ENCODE results near the gene LRCH1. TPM values are rescaled to one million over a fixed set of nuclear protein-coding genes. Genes with fewer than 3 reads are reported as not detected.

LRCH1 gene
- total RNA-seq, 2 experiments from 2014 or later = 15.5 to 17.1 TPM

DNA sequence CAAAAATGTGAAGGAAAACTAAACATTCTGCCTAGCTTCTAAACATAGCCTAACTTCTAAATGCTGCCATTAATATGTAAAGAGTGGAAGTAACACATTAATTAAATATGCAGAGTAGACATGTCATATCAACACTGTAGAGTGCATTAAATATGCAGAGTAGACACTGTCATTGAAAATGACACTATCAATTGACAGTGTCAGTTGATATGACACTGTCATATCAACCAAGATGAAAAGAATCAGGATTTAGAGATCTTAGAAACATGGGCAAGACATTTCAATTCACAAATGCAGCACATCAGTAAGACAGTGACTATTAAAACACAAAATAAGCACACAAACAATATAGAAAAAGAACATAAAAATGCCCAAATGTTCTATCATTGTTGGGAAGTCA lies 218.7 kb downstream of the LRCH1 start:
- ATAC-seq (no peak), DNase-seq (no peak)
- CTCF ChIA-PET = no interaction called here
- H3K27ac Mint-ChIP-seq = no peak overlapping the region
- H3K9me3 Mint-ChIP-seq = no peaks in the 10 kb centered on the region
- no peaks in the 10 kb centered on the region for H3K4me1 Mint-ChIP-seq (ENCODE audit: low read depth)
- intact Hi-C loops (cut with micrococcal nuclease) = no loop called here
- H3K4me3 Mint-ChIP-seq = no peak overlapping the region
- POLR2A ChIA-PET = no interaction called here
- peaks cover 59% of the 10 kb centered on the region for H3K36me3 Mint-ChIP-seq (ENCODE audit: low read depth)
- H3K27me3 Mint-ChIP-seq = no peaks in the 10 kb centered on the region
- TF ChIP-seq CTCF (IDR thresholded peaks at IDR 0.05) = no peak

GRCh38 chr13:46773541-46773940 lies 220.6 kb downstream of the LRCH1 start:
- H3K27me3 Mint-ChIP-seq = no peaks in the 10 kb centered on the region
- no peak overlapping the region for H3K4me3 Mint-ChIP-seq
- no peak for DNase-seq
- H3K9me3 Mint-ChIP-seq = no peaks in the 10 kb centered on the region
- POLR2A ChIA-PET = no interaction called here
- intact Hi-C loops (cut with micrococcal nuclease) = no loop called here
- peaks cover 67% of the 10 kb centered on the region for H3K36me3 Mint-ChIP-seq (ENCODE audit: low read depth)
- no peak for TF ChIP-seq CTCF (IDR thresholded peaks at IDR 0.05)
- ATAC-seq = no peak
- no peak overlapping the region for H3K27ac Mint-ChIP-seq
- CTCF ChIA-PET = interaction anchor here (0.5 to 0.8 kb wide), 2 partner anchors 9 to 642 kb away, joined by 3 read pairs; no protein-coding TSS in a partner anchor
- H3K4me1 Mint-ChIP-seq (ENCODE audit: low read depth) = no peaks in the 10 kb centered on the region

GRCh38 chr13:46775385-46776107 lies 222.6 kb downstream of the LRCH1 start:
- DNase-seq (no peak), ATAC-seq (no peak)
- H3K4me1 Mint-ChIP-seq (ENCODE audit: low read depth) = no peaks in the 10 kb centered on the region
- no peak for TF ChIP-seq CTCF (IDR thresholded peaks at IDR 0.05)
- CTCF ChIA-PET = interaction anchor here (1.3 to 1.9 kb wide), 2 partner anchors 10 to 18 kb away, joined by 3 to 14 read pairs; no protein-coding TSS in a partner anchor
- intact Hi-C loops (cut with micrococcal nuclease) = no loop called here
- no peak overlapping the region for H3K4me3 Mint-ChIP-seq
- H3K27ac Mint-ChIP-seq = no peak overlapping the region
- POLR2A ChIA-PET = no interaction called here
- H3K36me3 Mint-ChIP-seq (ENCODE audit: low read depth) = peaks cover 62% of the 10 kb centered on the region
- H3K27me3 Mint-ChIP-seq = no peaks in the 10 kb centered on the region
- H3K9me3 Mint-ChIP-seq = no peaks in the 10 kb centered on the region

GRCh38 chr13:46778095-46778494 lies 225.1 kb downstream of the LRCH1 start:
- no peak overlapping the region for H3K27ac Mint-ChIP-seq
- no peak for TF ChIP-seq CTCF (IDR thresholded peaks at IDR 0.05)
- peaks cover 58% of the 10 kb centered on the region for H3K36me3 Mint-ChIP-seq (ENCODE audit: low read depth)
- H3K27me3 Mint-ChIP-seq = no peaks in the 10 kb centered on the region
- H3K9me3 Mint-ChIP-seq = no peaks in the 10 kb centered on the region
- intact Hi-C loops (cut with micrococcal nuclease) = no loop called here
- H3K4me3 Mint-ChIP-seq = no peak overlapping the region
- no peak for DNase-seq
- ATAC-seq = no peak
- CTCF ChIA-PET = no interaction called here
- H3K4me1 Mint-ChIP-seq (ENCODE audit: low read depth) = no peaks in the 10 kb centered on the region
- POLR2A ChIA-PET = no interaction called here

GRCh38 chr13:46778890-46779289 lies 225.9 kb downstream of the LRCH1 start:
- H3K36me3 Mint-ChIP-seq (ENCODE audit: low read depth) = peaks cover 50% of the 10 kb centered on the region
- ATAC-seq = no peak
- POLR2A ChIA-PET = no interaction called here

More at GRCh38 chr13:46778890-46779289, 225.9 kb downstream of the LRCH1 start:
- CTCF ChIA-PET = no interaction called here
- DNase-seq = no peak
- no peaks in the 10 kb centered on the region for H3K9me3 Mint-ChIP-seq
- no peak overlapping the region for H3K4me3 Mint-ChIP-seq
- TF ChIP-seq CTCF (IDR thresholded peaks at IDR 0.05) = no peak
- no peaks in the 10 kb centered on the region for H3K27me3 Mint-ChIP-seq
- H3K27ac Mint-ChIP-seq = no peak overlapping the region
- intact Hi-C loops (cut with micrococcal nuclease) = no loop called here
- no peaks in the 10 kb centered on the region for H3K4me1 Mint-ChIP-seq (ENCODE audit: low read depth)

All from activated CD8-positive, alpha-beta T cell treated with anti-CD3 and anti-CD28 coated beads for 36 hours (primary cell).